Dermis blood vessel endothelial cell (primary cell): ENCODE measurements around the gene PROK2. TPM values are rescaled to one million over a fixed set of nuclear protein-coding genes. Genes with fewer than 3 reads are reported as not detected.

Experiments
- DNase-seq: peaks from one replicate; pipeline ENCODE4 v3.0.0; 2010
- total RNA-seq: library from RNA; depleted of rRNA; stranded (reverse); fragments of >200 nt; gene quantifications from 2 replicates; pipeline ENCODE4 v1.2.3, GENCODE V29; 2014

PROK2 gene
- total RNA-seq, 1 donor from 2014 or later: not detected

GRCh38 chr3:71786217-71786549 lies 1.2 kb upstream of the PROK2 start:
- no peak for DNase-seq

GRCh38 chr3:71785532-71786216 lies 726 bp upstream of the PROK2 start:
- no peak for DNase-seq

GRCh38 chr3:71784201-71784913 lies 591 bp downstream of the PROK2 start:
- no peak for DNase-seq

GRCh38 chr3:71783152-71783551 lies 1.8 kb downstream of the PROK2 start:
- no peak for DNase-seq

- DNase-seq: no peak
Observed at GRCh38 chr3:71780430-71780829, 4.5 kb downstream of the PROK2 start.

GRCh38 chr3:71779674-71780377 lies 5.1 kb downstream of the PROK2 start:
- no peak for DNase-seq

- DNase-seq: no peak
Observed at GRCh38 chr3:71778353-71778752, 6.6 kb downstream of the PROK2 start.

GRCh38 chr3:71776538-71776937 lies 8.4 kb downstream of the PROK2 start:
- DNase-seq: no peak

GRCh38 chr3:71771884-71772283 lies 13.1 kb downstream of the PROK2 start:
- no peak for DNase-seq

GRCh38 chr3:71771126-71771525 lies 13.8 kb downstream of the PROK2 start:
- no peak for DNase-seq

- no peak for DNase-seq
Observed at GRCh38 chr3:71763426-71763825, 21.5 kb downstream of the PROK2 start.

- no peak for DNase-seq
Observed at GRCh38 chr3:71760140-71760539, 24.8 kb downstream of the PROK2 start.

GRCh38 chr3:71759401-71759800 lies 25.5 kb downstream of the PROK2 start:
- no peak for DNase-seq

- DNase-seq: no peak
Observed at GRCh38 chr3:71758091-71758490, 26.9 kb downstream of the PROK2 start.

- DNase-seq: no peak
Observed at GRCh38 chr3:71754610-71755253, 30.2 kb downstream of the PROK2 start.

- peak; percentile 64 for DNase-seq
Observed at GRCh38 chr3:71753701-71754609, 31.0 kb downstream of the PROK2 start, which contains the start of gene GPR27. Gene GPR27, plus strand, starts transcription at chr3:71753855. Its CDS starts 195 bp downstream, at chr3:71754050.

- DNase-seq: no peak
Observed at GRCh38 chr3:71752831-71753700, 31.9 kb downstream of the PROK2 start.

GRCh38 chr3:71751602-71752001 lies 33.3 kb downstream of the PROK2 start:
- DNase-seq: no peak

GRCh38 chr3:71744738-71745137 lies 40.2 kb downstream of the PROK2 start:
- DNase-seq: no peak

GRCh38 chr3:71742621-71743020 lies 42.3 kb downstream of the PROK2 start:
- DNase-seq: no peak

- DNase-seq: no peak
Observed at GRCh38 chr3:71734881-71735280, 50.1 kb downstream of the PROK2 start.
